Prostate gland (tissue), 2 donors: ENCODE data around the gene VPS13C.

ENCODE experiments used
- CTCF ChIP-seq, 4 experiments: fragments of 200-600 bp in 2 of 4; fragments of 450-650 bp in 2 of 4; sonication (generic) in 2 of 4; IDR thresholded peaks; 1 replicate in 3 of 4; 2 replicates in 1 of 4; pipeline ENCODE4 v1.5.1; 2016 to 2019; ENCODE audit warnings: antibody characterized with exemption in 4 of 4, mild to moderate bottlenecking in 2 of 4, moderate library complexity in 2 of 4
- POLR2A ChIP-seq: fragments of 450-650 bp; IDR thresholded peaks from one replicate; pipeline ENCODE4 v1.6.1; 2016; ENCODE audit warnings: antibody characterized with exemption, mild to moderate bottlenecking
- POLR2AphosphoS5 ChIP-seq: sonication (generic); formaldehyde crosslinking; IDR thresholded peaks from one replicate; pipeline ENCODE4 v1.6.1; 2017; ENCODE audit warnings: antibody characterized with exemption

- no peak for TF ChIP-seq CTCF (IDR thresholded peaks at IDR 0.05)
- TF ChIP-seq POLR2A: no peak
- no peak for TF ChIP-seq POLR2AphosphoS5
These were observed 33.0 kb downstream of the VPS13C start for GRCh38 chr15:62027263-62027565.
